Adipocyte (in vitro differentiated cells): Measurements from ENCODE around the gene PITX1.

ENCODE experiments used
- DNase-seq: peaks from one replicate; pipeline ENCODE4 v3.0.0-alpha.2; 2015; ENCODE audit warnings: low read depth
- H3K27me3 ChIP-seq: replicated peaks from 2 replicates; pipeline ENCODE4 v1.7.0; 2013; ENCODE audit warnings: mild to moderate bottlenecking, low read length, moderate library complexity; ENCODE audit not compliant: control insufficient read depth, insufficient read depth
- H3K36me3 ChIP-seq: 2 replicates; pipeline ENCODE4 v1.7.0; 2013; ENCODE audit warnings: low read length, mild to moderate bottlenecking, moderate library complexity; ENCODE audit not compliant: control insufficient read depth, insufficient read depth, severe bottlenecking
- H3K4me1 ChIP-seq: 2 replicates; pipeline ENCODE4 v1.7.0; 2013; ENCODE audit warnings: mild to moderate bottlenecking, low read length, moderate library complexity; ENCODE audit not compliant: control insufficient read depth, insufficient read depth
- H3K4me3 ChIP-seq: 2 replicates; pipeline ENCODE4 v1.7.0; 2013; ENCODE audit warnings: mild to moderate bottlenecking, low read length, moderate library complexity
- H3K9ac ChIP-seq: 2 replicates; pipeline ENCODE4 v1.7.0; 2013; ENCODE audit warnings: mild to moderate bottlenecking, low read length, moderate library complexity
- H3K9me3 ChIP-seq: 2 replicates; pipeline ENCODE4 v1.7.0; 2013; ENCODE audit warnings: mild to moderate bottlenecking, low read length, moderate library complexity; ENCODE audit not compliant: control insufficient read depth

Gene PITX1

GRCh38 chr5:135025730-135026644, 8.0 kb downstream of the PITX1 start:
- DNase-seq, result peak; percentile 21
- Histone ChIP-seq H3K4me3 (no peak overlapping the region), H3K9ac (no peak overlapping the region), H3K27me3 (peaks cover 50% of the 10 kb centered on the region), H3K4me1 (no peaks in the 10 kb centered on the region), H3K9me3 (peaks cover 4% of the 10 kb centered on the region), H3K36me3 (no peaks in the 10 kb centered on the region)

GRCh38 chr5:135024956-135025729, 8.9 kb downstream of the PITX1 start:
- peaks cover 42% of the 10 kb centered on the region for H3K27me3 ChIP-seq

GRCh38 chr5:135020111-135020895, 13.7 kb downstream of the PITX1 start:
- H3K4me3 ChIP-seq, result no peak overlapping the region
- peaks cover 15% of the 10 kb centered on the region for H3K27me3 ChIP-seq
- no peak overlapping the region for H3K9ac ChIP-seq
- H3K4me1 ChIP-seq, result no peaks in the 10 kb centered on the region
- no peaks in the 10 kb centered on the region for H3K9me3 ChIP-seq
- DNase-seq, result no peak
- no peaks in the 10 kb centered on the region for H3K36me3 ChIP-seq

More at GRCh38 chr5:135024956-135025729, 8.9 kb downstream of the PITX1 start:
- H3K4me3 ChIP-seq, result no peak overlapping the region
- H3K9me3 ChIP-seq, result peaks cover 4% of the 10 kb centered on the region
- no peaks in the 10 kb centered on the region for H3K36me3 ChIP-seq
- H3K4me1 ChIP-seq, result no peaks in the 10 kb centered on the region
- H3K9ac ChIP-seq, result no peak overlapping the region
- DNase-seq, result peak; percentile 49

GRCh38 chr5:135019314-135019713, 14.7 kb downstream of the PITX1 start:
- no peaks in the 10 kb centered on the region for H3K36me3 ChIP-seq
- H3K4me3 ChIP-seq, result no peak overlapping the region
- peaks cover 3% of the 10 kb centered on the region for H3K4me1 ChIP-seq
- no peaks in the 10 kb centered on the region for H3K9me3 ChIP-seq
- no peak for DNase-seq
- H3K9ac ChIP-seq, result no peak overlapping the region
- peaks cover 20% of the 10 kb centered on the region for H3K27me3 ChIP-seq

- Histone ChIP-seq H3K9me3 (no peaks in the 10 kb centered on the region), H3K27me3 (peaks cover 20% of the 10 kb centered on the region), H3K9ac (no peak overlapping the region), H3K36me3 (no peaks in the 10 kb centered on the region), H3K4me3 (no peak overlapping the region), H3K4me1 (peaks cover 6% of the 10 kb centered on the region)
- no peak for DNase-seq
These were observed 15.6 kb downstream of the PITX1 start for GRCh38 chr5:135018457-135018856.

DNA sequence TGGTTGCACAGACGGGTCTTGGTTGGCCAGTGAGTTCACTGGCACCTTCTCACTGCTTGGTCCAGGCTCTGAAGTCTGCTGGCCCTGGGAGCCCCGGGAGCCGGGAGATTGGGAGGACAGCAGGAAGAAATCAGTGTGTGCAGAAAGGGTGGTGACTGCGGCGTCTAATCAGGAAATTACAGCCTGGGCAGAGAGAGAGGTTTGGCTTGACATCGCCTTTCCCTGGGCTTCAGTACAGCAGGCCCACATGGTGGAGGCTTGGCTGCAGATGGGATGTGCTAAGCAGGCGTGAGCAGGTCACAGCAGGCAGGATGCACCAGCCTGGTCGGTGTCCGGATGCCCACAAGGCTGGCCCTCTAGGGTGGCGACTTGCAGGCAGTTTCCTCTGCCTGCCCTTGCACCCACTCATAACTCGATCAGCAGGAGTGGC, 17.2 kb downstream of the PITX1 start:
- Histone ChIP-seq H3K27me3 (peaks cover 8% of the 10 kb centered on the region), H3K9me3 (no peaks in the 10 kb centered on the region), H3K9ac (no peak overlapping the region), H3K4me1 (peaks cover 6% of the 10 kb centered on the region), H3K36me3 (no peaks in the 10 kb centered on the region), H3K4me3 (no peak overlapping the region)
- DNase-seq, result no peak

DNA sequence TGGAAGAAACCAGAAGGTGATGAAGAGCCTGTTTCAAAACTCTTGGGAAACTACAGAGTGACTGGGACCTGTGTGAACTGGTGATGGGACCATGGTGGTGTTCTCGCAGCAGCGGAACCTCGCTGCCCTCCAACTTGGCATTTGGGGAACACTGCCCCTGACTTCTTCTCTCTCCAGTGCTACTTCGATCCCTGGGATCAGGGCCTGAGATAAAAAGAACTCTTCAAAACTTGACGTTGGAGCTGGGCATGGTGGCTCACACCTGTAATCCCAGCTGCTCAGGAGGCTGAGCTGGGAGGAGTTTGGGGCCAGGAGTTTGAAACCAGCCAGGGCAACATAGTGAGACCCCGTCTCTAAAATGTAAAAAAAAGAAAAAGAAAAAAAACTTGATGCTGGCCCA, 18.1 kb downstream of the PITX1 start:
- Histone ChIP-seq H3K9me3 (no peaks in the 10 kb centered on the region), H3K4me1 (peaks cover 6% of the 10 kb centered on the region), H3K4me3 (no peak overlapping the region), H3K27me3 (peaks cover 5% of the 10 kb centered on the region), H3K9ac (no peak overlapping the region), H3K36me3 (no peaks in the 10 kb centered on the region)
- no peak for DNase-seq

GRCh38 chr5:135013947-135014570, 20.0 kb downstream of the PITX1 start:
- Histone ChIP-seq H3K9ac (no peak overlapping the region), H3K27me3 (peaks cover 8% of the 10 kb centered on the region), H3K9me3 (no peaks in the 10 kb centered on the region), H3K4me3 (no peak overlapping the region), H3K4me1 (peaks cover 6% of the 10 kb centered on the region), H3K36me3 (no peaks in the 10 kb centered on the region)
- peak; percentile 73 for DNase-seq

- Histone ChIP-seq H3K27me3 (peaks cover 10% of the 10 kb centered on the region), H3K4me3 (no peak overlapping the region), H3K36me3 (no peaks in the 10 kb centered on the region), H3K9ac (no peak overlapping the region), H3K4me1 (peaks cover 6% of the 10 kb centered on the region), H3K9me3 (no peaks in the 10 kb centered on the region)
- DNase-seq, result no peak
These were observed 20.6 kb downstream of the PITX1 start for GRCh38 chr5:135013445-135013844.

- peaks cover 6% of the 10 kb centered on the region for H3K4me1 ChIP-seq
- peaks cover 10% of the 10 kb centered on the region for H3K27me3 ChIP-seq
- H3K36me3 ChIP-seq, result no peaks in the 10 kb centered on the region
- peak; percentile 43 for DNase-seq
- H3K9me3 ChIP-seq, result no peaks in the 10 kb centered on the region
- no peak overlapping the region for H3K4me3 ChIP-seq
- H3K9ac ChIP-seq, result no peak overlapping the region
These were observed 21.1 kb downstream of the PITX1 start for GRCh38 chr5:135012951-135013391.
